ENCODE measurements around the gene NPR2. TPM values are rescaled to one million over a fixed set of nuclear protein-coding genes. Genes with fewer than 3 reads are reported as not detected.
A peak's percentile ranks its signal among the peaks of the same experiment; 100 is the strongest.

The NPR2 gene
- total and polyA plus RNA-seq, 2 of the 13 experiments (the other 11 are each of a cell fraction or from before 2014, with no cell fraction given): 7.4 to 9.4 TPM

GRCh38 chr9:35814841-35815543, 23.6 kb downstream of the NPR2 start, which contains the start of gene HINT2 (continued):
- TF ChIP-seq MTERF4 (CRISPR knock-in tag; IDR thresholded peaks at IDR 0.05) (0 out of 2 replicates have a peak, but pooled peaks have one; percentile 18), ZSCAN21 (CRISPR knock-in tag; IDR thresholded peaks at IDR 0.05; ENCODE audit: borderline replicate concordance) (no peak; the same call in 1 of the 2 replicates), HBP1 (CRISPR knock-in tag; IDR thresholded peaks at IDR 0.05; ENCODE audit: low read depth) (no peak), ZGPAT (CRISPR knock-in tag; IDR thresholded peaks at IDR 0.05) (peak; percentile 75; the same call in 1 of the 2 replicates), RBAK (CRISPR knock-in tag; IDR thresholded peaks at IDR 0.05) (no peak), YY1 (IDR thresholded peaks at IDR 0.05; ENCODE audit: insufficient read depth, insufficient replicate concordance, low read depth, low read length) (peak; percentile 94), ZNF784 (CRISPR knock-in tag; IDR thresholded peaks at IDR 0.05; ENCODE audit: borderline replicate concordance) (no peak; the same call in 1 of the 2 replicates), SATB2 (CRISPR knock-in tag; IDR thresholded peaks at IDR 0.05) (no peak), HNF4G (IDR thresholded peaks at IDR 0.05; ENCODE audit: borderline replicate concordance, low read depth, low read length) (no peak), HNF4G (CRISPR knock-in tag; IDR thresholded peaks at IDR 0.05; ENCODE audit: borderline replicate concordance, low read depth) (no peak; the same call in 1 of the 2 replicates), ZNF737 (CRISPR knock-in tag; IDR thresholded peaks at IDR 0.05; ENCODE audit: borderline replicate concordance) (no peak), KAT7 (CRISPR knock-in tag; IDR thresholded peaks at IDR 0.05; ENCODE audit: borderline replicate concordance) (0 out of 2 replicates have a peak, but pooled peaks have one; percentile 74), SOX13 (IDR thresholded peaks at IDR 0.05) (no peak), SOX13 (CRISPR knock-in tag; conservative IDR thresholded peaks at IDR 0.05 in 1 of 2, IDR thresholded peaks at IDR 0.05 in 1 of 2) (no peak), POLR2A (IDR thresholded peaks at IDR 0.05; ENCODE audit: insufficient read depth in 1 of 2, low read depth in 2 of 2, low read length in 2 of 2) (peak; percentile 79 to 82), SNAPC5 (CRISPR knock-in tag; IDR thresholded peaks at IDR 0.05; ENCODE audit: borderline replicate concordance) (no peak), STAG1 (CRISPR knock-in tag; IDR thresholded peaks at IDR 0.05) (no peak), HNF1B (CRISPR knock-in tag; IDR thresholded peaks at IDR 0.05) (peak; percentile 25; the same call in 1 of the 2 replicates), DBP (CRISPR knock-in tag; IDR thresholded peaks at IDR 0.05; ENCODE audit: not compliant biosample characterization) (no peak), SMYD3 (CRISPR knock-in tag; IDR thresholded peaks at IDR 0.05) (no peak)
